NCI-H345 (cell line): ENCODE measurements around the gene TNS3.
A peak's percentile ranks its signal among the peaks of the same experiment; 100 is the strongest.
"Not testable (repeated sequence)": the region's sequence is repeated elsewhere in the genome, so short reads cannot be mapped to it uniquely, and the experiment has no call there.

ENCODE experiments used
- DNase-seq: peaks from one replicate; lab custom pipeline; 2025; lab: John Stamatoyannopoulos, UW

Gene TNS3

GRCh38 chr7:47282790-47283496 lies 299.0 kb downstream of the TNS3 start:
- DNase-seq, result no peak

- DNase-seq, result no peak
Measured at GRCh38 chr7:47281966-47282643, 299.8 kb downstream of the TNS3 start.

- no peak for DNase-seq
Measured at GRCh38 chr7:47281161-47281560, 300.8 kb downstream of the TNS3 start.

- no peak for DNase-seq
Measured at GRCh38 chr7:47280114-47280513, 301.8 kb downstream of the TNS3 start.

- DNase-seq, result no peak
Measured at GRCh38 chr7:47278043-47278442, 303.9 kb downstream of the TNS3 start.

- DNase-seq, result no peak
Measured at GRCh38 chr7:47277321-47277781, 304.6 kb downstream of the TNS3 start.

- no peak for DNase-seq
Measured at GRCh38 chr7:47273974-47274766, 307.7 kb downstream of the TNS3 start.

- no peak for DNase-seq
Measured at GRCh38 chr7:47273088-47273487, 308.8 kb downstream of the TNS3 start.

GRCh38 chr7:47271749-47272148 lies 310.2 kb downstream of the TNS3 start:
- DNase-seq, result no peak

GRCh38 chr7:47268851-47269836 lies 312.8 kb downstream of the TNS3 start:
- DNase-seq, result no peak

- DNase-seq, result no peak
Measured at GRCh38 chr7:47267346-47267745, 314.6 kb downstream of the TNS3 start.

GRCh38 chr7:47266799-47267198 lies 315.1 kb downstream of the TNS3 start:
- no peak for DNase-seq

GRCh38 chr7:47266131-47266706 lies 315.7 kb downstream of the TNS3 start:
- peak; percentile 56 for DNase-seq

GRCh38 chr7:47265621-47266020 lies 316.3 kb downstream of the TNS3 start:
- DNase-seq, result no peak

- no peak for DNase-seq
Measured at GRCh38 chr7:47264021-47264651, 317.8 kb downstream of the TNS3 start.

GRCh38 chr7:47262881-47263280 lies 319.0 kb downstream of the TNS3 start:
- no peak for DNase-seq

- not testable (repeated sequence) for DNase-seq
Measured at GRCh38 chr7:47262160-47262559, 319.8 kb downstream of the TNS3 start.

GRCh38 chr7:47260270-47260669 lies 321.6 kb downstream of the TNS3 start:
- DNase-seq, result no peak

GRCh38 chr7:47259682-47260081 lies 322.2 kb downstream of the TNS3 start:
- no peak for DNase-seq

- no peak for DNase-seq
Measured at GRCh38 chr7:47258798-47259197, 323.1 kb downstream of the TNS3 start.

- DNase-seq, result no peak
Measured at GRCh38 chr7:47256016-47256415, 325.9 kb downstream of the TNS3 start.
